NB4 (cell line): ENCODE measurements around the gene TMEM184A.

Source experiments
- MAX ChIP-seq: IDR thresholded peaks from 2 replicates; pipeline ENCODE4 v1.6.1; 2011; ENCODE audit warnings: low read depth, low read length
- MYC ChIP-seq: IDR thresholded peaks from 2 replicates; pipeline ENCODE4 v1.6.1; 2011; ENCODE audit warnings: low read depth, low read length
- POLR2A ChIP-seq: IDR thresholded peaks from 2 replicates; pipeline ENCODE4 v1.6.1; 2011; ENCODE audit warnings: mild to moderate bottlenecking; ENCODE audit not compliant: insufficient read length; ENCODE audit errors: extremely low read depth
- TF ChIP-seq, protein P1 (sequence below): IDR thresholded peaks from one replicate; pipeline ENCODE4 v1.5.1; 2012; ENCODE audit warnings: low read depth, low read length

GRCh38 chr7:1552200-1552599 is 3.8 kb downstream of the TMEM184A start:
- TF ChIP-seq, protein P1, sequence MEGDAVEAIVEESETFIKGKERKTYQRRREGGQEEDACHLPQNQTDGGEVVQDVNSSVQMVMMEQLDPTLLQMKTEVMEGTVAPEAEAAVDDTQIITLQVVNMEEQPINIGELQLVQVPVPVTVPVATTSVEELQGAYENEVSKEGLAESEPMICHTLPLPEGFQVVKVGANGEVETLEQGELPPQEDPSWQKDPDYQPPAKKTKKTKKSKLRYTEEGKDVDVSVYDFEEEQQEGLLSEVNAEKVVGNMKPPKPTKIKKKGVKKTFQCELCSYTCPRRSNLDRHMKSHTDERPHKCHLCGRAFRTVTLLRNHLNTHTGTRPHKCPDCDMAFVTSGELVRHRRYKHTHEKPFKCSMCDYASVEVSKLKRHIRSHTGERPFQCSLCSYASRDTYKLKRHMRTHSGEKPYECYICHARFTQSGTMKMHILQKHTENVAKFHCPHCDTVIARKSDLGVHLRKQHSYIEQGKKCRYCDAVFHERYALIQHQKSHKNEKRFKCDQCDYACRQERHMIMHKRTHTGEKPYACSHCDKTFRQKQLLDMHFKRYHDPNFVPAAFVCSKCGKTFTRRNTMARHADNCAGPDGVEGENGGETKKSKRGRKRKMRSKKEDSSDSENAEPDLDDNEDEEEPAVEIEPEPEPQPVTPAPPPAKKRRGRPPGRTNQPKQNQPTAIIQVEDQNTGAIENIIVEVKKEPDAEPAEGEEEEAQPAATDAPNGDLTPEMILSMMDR = no peak
- no peak for TF ChIP-seq POLR2A
- TF ChIP-seq MAX = no peak
- no peak for TF ChIP-seq MYC
